ENCODE measurements around the gene SNPH. TPM values are rescaled to one million over a fixed set of nuclear protein-coding genes. Genes with fewer than 3 reads are reported as not detected.

SNPH gene
- total and polyA plus RNA-seq, 7 donors = 1.0 to 9.3 (median 3.7) TPM

DNA sequence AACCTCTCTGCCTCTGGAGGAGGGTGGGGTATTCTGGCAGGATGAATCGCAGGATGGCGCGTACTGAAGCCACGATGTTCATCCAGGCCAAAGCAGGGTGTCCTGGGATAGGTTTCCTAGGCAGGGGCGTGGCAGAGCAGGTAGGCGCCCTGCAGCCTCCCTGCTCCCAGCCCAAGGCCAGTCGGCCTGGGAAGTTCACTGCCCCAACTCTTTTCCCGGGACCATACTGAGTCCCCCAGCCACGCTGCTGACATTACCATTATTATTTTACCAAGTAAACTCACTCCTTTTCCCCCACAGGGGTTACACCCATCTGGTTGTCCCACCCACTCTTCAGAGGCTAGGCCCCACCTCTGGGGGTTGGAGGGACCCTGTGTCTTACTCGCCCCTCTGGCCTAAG is 41.1 kb downstream of the SNPH start:
- no peaks in the 10 kb centered on the region for H3K27me3 ChIP-seq (ENCODE audit: insufficient read depth in 3 of 3, low read length in 2 of 3)
- no peak overlapping the region for H3K27ac ChIP-seq

DNA sequence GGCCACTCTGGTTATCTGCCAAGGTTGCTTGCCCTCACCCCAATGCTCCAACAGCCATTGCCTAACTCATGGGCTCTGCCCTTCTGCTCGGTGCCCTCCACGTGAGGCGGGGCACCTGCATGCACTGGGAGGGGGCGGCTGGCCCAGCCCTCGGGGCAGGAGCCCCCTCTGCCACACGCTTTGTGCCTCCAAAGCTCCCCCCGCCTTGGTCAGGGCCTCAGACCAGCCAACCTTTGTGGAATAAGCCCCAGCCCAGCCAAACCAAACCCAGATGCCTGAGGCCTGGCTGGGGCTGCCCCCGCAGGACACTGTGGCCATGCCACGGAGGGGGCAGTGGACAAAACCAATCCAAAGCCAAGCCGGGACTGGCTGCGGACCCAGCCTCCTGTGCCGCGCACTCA is 41.5 kb downstream of the SNPH start:
- no peak for ATAC-seq
- H3K4me1 ChIP-seq = no peaks in the 10 kb centered on the region
- no peaks in the 10 kb centered on the region for H3K9me3 ChIP-seq
- H3K27me3 ChIP-seq (ENCODE audit: insufficient read depth in 3 of 3, low read length in 2 of 3) = no peaks in the 10 kb centered on the region
- no peak overlapping the region for H3K27ac ChIP-seq
- intact Hi-C loops (cut with DNase I) = no loop called here
- H3K36me3 ChIP-seq (ENCODE audit: insufficient read depth in 1 of 2, low read depth in 1 of 2) = peaks cover 0 to 5% of the 10 kb centered on the region in 2 donors
- no peak for DNase-seq
- TF ChIP-seq, protein P1, sequence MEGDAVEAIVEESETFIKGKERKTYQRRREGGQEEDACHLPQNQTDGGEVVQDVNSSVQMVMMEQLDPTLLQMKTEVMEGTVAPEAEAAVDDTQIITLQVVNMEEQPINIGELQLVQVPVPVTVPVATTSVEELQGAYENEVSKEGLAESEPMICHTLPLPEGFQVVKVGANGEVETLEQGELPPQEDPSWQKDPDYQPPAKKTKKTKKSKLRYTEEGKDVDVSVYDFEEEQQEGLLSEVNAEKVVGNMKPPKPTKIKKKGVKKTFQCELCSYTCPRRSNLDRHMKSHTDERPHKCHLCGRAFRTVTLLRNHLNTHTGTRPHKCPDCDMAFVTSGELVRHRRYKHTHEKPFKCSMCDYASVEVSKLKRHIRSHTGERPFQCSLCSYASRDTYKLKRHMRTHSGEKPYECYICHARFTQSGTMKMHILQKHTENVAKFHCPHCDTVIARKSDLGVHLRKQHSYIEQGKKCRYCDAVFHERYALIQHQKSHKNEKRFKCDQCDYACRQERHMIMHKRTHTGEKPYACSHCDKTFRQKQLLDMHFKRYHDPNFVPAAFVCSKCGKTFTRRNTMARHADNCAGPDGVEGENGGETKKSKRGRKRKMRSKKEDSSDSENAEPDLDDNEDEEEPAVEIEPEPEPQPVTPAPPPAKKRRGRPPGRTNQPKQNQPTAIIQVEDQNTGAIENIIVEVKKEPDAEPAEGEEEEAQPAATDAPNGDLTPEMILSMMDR (IDR thresholded peaks at IDR 0.05) = no peak
- no peak overlapping the region for H3K4me3 ChIP-seq
- 89 to 93% (median 92%) methylated on average over 13 of the region's 13 CpGs for WGBS, 3 donors

More for the DNA sequence above, 41.1 kb downstream of the SNPH start:
- WGBS, 3 donors = 91 to 94% (median 91%) methylated on average over 10 of the region's 10 CpGs
- Histone ChIP-seq H3K4me1 (no peaks in the 10 kb centered on the region), H3K9me3 (no peaks in the 10 kb centered on the region), H3K36me3 (ENCODE audit: insufficient read depth in 1 of 2, low read depth in 1 of 2) (peaks cover 0 to 5% of the 10 kb centered on the region in 2 donors), H3K4me3 (no peak overlapping the region)
- intact Hi-C loops (cut with DNase I) = no loop called here
- TF ChIP-seq, protein P1 (IDR thresholded peaks at IDR 0.05) = no peak
- ATAC-seq (no peak), DNase-seq (no peak)

DNA sequence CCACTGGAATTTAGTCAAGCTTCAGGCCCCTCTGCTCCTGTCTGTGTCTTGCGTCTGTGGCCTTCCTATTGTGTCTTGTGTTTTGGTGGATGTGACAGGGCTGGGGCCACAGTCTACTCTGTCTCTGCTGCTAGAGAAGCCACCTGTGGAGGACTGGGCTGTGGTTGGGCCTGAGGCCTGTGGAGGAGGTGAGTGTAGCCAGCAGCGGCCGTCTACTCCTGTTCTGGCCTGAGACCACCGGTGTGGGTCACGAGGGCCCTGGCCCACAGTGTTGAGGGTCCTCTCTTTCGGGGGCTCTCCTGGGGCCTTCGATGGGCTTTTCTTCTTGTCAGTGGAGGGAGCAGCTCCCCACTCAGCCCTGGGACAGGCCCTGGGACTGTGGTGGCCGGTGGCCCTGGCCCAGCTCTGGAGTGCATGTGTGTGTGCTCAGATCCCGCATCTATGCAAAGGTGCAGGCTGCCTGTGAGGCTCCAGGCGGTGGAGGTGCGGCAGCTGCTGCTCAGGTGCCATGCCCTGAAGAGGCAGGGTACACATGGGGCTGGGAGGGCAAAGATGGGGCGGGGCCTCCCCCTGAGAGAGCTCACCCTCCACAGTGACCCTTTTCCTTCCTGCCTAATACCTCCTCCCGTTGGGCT is 42.1 kb downstream of the SNPH start:
- H3K9me3 ChIP-seq = no peaks in the 10 kb centered on the region
- peaks cover 0 to 5% of the 10 kb centered on the region in 2 donors for H3K36me3 ChIP-seq (ENCODE audit: insufficient read depth in 1 of 2, low read depth in 1 of 2)
- DNase-seq = no peak
- no peak overlapping the region for H3K27ac ChIP-seq
- no peaks in the 10 kb centered on the region for H3K4me1 ChIP-seq
- TF ChIP-seq, protein P1 (IDR thresholded peaks at IDR 0.05) = no peak
- ATAC-seq = no peak
- no peaks in the 10 kb centered on the region for H3K27me3 ChIP-seq (ENCODE audit: insufficient read depth in 3 of 3, low read length in 2 of 3)
- H3K4me3 ChIP-seq = no peak overlapping the region
- WGBS, 3 donors = 88 to 91% (median 91%) methylated on average over 11 to 13 of the region's 13 CpGs
- intact Hi-C loops (cut with DNase I) = no loop called here

DNA sequence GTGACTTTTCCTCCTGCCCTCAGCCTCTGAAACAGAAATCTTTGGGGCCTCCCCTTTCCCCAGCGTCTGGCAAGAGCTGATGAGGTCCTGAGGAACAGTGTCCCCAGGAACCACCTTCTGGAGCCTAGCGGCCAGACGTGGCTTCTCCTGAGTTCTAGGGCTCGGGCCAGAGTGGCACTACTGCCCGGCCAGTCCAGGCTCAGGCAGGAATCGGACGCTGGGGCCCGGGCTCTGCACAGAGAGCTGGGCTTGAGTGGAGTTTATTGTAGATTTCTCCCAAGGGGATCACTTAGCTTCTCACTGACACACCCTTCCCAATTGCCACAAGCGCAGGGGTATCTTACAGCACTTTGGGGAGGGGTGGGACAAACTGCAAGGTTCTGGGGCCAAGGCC is 42.6 kb downstream of the SNPH start:
- H3K27me3 ChIP-seq (ENCODE audit: insufficient read depth in 3 of 3, low read length in 2 of 3) = no peaks in the 10 kb centered on the region
- H3K36me3 ChIP-seq (ENCODE audit: insufficient read depth in 1 of 2, low read depth in 1 of 2) = peaks cover 0 to 5% of the 10 kb centered on the region in 2 donors
- intact Hi-C loops (cut with DNase I) = no loop called here
- ATAC-seq (no peak), DNase-seq (no peak)
- no peak overlapping the region for H3K4me3 ChIP-seq
- no peak overlapping the region for H3K27ac ChIP-seq
- H3K9me3 ChIP-seq = no peaks in the 10 kb centered on the region
- H3K4me1 ChIP-seq = no peaks in the 10 kb centered on the region
- TF ChIP-seq, protein P1 (IDR thresholded peaks at IDR 0.05) = no peak
- WGBS, 3 donors = 84 to 89% (median 87%) methylated on average over 9 of the region's 9 CpGs

DNA sequence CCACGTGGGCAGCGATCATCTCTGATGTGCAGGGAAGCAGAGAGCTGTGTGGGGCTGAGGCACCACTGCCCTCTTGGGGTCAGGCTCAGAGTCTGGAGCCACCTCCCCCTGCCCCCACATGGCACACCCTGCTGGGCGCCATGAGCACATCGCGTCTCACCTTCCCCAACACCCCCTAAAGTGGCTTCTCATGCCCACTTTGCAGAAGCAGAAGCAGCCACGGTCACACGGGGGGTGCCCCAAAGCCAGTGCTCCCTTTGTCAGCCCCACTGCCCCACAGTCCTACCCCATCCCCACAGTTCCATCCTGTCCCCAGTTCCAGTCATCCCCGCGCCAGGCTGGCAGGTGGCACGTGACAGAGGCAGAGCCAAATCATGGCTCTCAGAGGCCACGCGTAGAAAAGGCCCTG is 43.3 kb downstream of the SNPH start:
- H3K4me3 ChIP-seq = no peak overlapping the region
- ATAC-seq = no peak
- H3K36me3 ChIP-seq (ENCODE audit: insufficient read depth in 1 of 2, low read depth in 1 of 2) = peaks cover 0 to 5% of the 10 kb centered on the region in 2 donors
- H3K9me3 ChIP-seq = no peaks in the 10 kb centered on the region
- no peak for DNase-seq
- TF ChIP-seq, protein P1 (IDR thresholded peaks at IDR 0.05) = no peak
- H3K27me3 ChIP-seq (ENCODE audit: insufficient read depth in 3 of 3, low read length in 2 of 3) = no peaks in the 10 kb centered on the region
- WGBS, 3 donors = 73 to 81% (median 78%) methylated on average over 12 of the region's 12 CpGs
- H3K4me1 ChIP-seq = no peaks in the 10 kb centered on the region
- H3K27ac ChIP-seq = no peak overlapping the region
- intact Hi-C loops (cut with DNase I) = no loop called here
